Measurements from ENCODE around the gene LGALS3BP.

GRCh38 chr17:79018370-79018695, 38.6 kb upstream of the LGALS3BP start:
- TF ChIP-seq, protein P1, sequence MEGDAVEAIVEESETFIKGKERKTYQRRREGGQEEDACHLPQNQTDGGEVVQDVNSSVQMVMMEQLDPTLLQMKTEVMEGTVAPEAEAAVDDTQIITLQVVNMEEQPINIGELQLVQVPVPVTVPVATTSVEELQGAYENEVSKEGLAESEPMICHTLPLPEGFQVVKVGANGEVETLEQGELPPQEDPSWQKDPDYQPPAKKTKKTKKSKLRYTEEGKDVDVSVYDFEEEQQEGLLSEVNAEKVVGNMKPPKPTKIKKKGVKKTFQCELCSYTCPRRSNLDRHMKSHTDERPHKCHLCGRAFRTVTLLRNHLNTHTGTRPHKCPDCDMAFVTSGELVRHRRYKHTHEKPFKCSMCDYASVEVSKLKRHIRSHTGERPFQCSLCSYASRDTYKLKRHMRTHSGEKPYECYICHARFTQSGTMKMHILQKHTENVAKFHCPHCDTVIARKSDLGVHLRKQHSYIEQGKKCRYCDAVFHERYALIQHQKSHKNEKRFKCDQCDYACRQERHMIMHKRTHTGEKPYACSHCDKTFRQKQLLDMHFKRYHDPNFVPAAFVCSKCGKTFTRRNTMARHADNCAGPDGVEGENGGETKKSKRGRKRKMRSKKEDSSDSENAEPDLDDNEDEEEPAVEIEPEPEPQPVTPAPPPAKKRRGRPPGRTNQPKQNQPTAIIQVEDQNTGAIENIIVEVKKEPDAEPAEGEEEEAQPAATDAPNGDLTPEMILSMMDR (conservative IDR thresholded peaks at IDR 0.05; ENCODE audit: low read length): no peak
- TF ChIP-seq EZH2phosphoT487 (IDR thresholded peaks at IDR 0.05; ENCODE audit: borderline replicate concordance, low read depth, low read length): no peak

Data from OCI-LY7 (cell line).